Panc1 (cell line): Measurements from ENCODE around the gene POLR3H.

Source experiments
- TCF7L2 ChIP-seq: IDR thresholded peaks from 2 replicates; pipeline ENCODE4 v1.6.1; 2011; ENCODE audit warnings: mild to moderate bottlenecking, low read depth, low read length, inconsistent platforms
- TF ChIP-seq, protein P1 (sequence below): fragments of 450-650 bp; IDR thresholded peaks from 2 replicates; pipeline ENCODE4 v1.5.1; 2017; ENCODE audit warnings: mild to moderate bottlenecking
- TF ChIP-seq, protein P2 (sequence below), 2 experiments: IDR thresholded peaks; 2 replicates each; pipeline ENCODE4 v1.6.1; 2011 to 2012; ENCODE audit warnings: low read depth in 2 of 2, control low read depth in 1 of 2, low read length in 1 of 2, mild to moderate bottlenecking in 1 of 2, moderate library complexity in 1 of 2; ENCODE audit not compliant: insufficient read depth in 1 of 2

DNA sequence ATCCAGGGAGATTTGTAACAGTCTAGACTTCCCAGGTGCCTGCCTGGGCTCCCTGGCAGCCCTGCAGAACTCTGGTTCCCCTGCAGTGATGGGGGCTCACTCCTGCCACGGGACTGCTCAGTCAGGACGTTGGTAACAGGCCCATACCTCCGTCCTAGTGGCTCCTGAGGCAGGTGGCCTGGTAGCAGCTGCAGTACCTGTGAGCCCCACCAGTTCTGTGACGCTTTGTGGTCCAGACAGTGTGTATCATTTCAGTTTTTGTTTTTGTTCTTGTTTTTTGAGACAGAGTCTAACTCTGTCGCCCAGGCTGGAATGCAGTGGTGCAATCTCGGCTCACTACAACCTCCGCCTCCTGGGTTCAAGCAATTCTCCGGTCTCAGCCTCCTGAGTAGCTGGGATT, 27.8 kb downstream of the POLR3H start:
- TF ChIP-seq, protein P1, sequence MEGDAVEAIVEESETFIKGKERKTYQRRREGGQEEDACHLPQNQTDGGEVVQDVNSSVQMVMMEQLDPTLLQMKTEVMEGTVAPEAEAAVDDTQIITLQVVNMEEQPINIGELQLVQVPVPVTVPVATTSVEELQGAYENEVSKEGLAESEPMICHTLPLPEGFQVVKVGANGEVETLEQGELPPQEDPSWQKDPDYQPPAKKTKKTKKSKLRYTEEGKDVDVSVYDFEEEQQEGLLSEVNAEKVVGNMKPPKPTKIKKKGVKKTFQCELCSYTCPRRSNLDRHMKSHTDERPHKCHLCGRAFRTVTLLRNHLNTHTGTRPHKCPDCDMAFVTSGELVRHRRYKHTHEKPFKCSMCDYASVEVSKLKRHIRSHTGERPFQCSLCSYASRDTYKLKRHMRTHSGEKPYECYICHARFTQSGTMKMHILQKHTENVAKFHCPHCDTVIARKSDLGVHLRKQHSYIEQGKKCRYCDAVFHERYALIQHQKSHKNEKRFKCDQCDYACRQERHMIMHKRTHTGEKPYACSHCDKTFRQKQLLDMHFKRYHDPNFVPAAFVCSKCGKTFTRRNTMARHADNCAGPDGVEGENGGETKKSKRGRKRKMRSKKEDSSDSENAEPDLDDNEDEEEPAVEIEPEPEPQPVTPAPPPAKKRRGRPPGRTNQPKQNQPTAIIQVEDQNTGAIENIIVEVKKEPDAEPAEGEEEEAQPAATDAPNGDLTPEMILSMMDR = no peak
- TF ChIP-seq, protein P2, sequence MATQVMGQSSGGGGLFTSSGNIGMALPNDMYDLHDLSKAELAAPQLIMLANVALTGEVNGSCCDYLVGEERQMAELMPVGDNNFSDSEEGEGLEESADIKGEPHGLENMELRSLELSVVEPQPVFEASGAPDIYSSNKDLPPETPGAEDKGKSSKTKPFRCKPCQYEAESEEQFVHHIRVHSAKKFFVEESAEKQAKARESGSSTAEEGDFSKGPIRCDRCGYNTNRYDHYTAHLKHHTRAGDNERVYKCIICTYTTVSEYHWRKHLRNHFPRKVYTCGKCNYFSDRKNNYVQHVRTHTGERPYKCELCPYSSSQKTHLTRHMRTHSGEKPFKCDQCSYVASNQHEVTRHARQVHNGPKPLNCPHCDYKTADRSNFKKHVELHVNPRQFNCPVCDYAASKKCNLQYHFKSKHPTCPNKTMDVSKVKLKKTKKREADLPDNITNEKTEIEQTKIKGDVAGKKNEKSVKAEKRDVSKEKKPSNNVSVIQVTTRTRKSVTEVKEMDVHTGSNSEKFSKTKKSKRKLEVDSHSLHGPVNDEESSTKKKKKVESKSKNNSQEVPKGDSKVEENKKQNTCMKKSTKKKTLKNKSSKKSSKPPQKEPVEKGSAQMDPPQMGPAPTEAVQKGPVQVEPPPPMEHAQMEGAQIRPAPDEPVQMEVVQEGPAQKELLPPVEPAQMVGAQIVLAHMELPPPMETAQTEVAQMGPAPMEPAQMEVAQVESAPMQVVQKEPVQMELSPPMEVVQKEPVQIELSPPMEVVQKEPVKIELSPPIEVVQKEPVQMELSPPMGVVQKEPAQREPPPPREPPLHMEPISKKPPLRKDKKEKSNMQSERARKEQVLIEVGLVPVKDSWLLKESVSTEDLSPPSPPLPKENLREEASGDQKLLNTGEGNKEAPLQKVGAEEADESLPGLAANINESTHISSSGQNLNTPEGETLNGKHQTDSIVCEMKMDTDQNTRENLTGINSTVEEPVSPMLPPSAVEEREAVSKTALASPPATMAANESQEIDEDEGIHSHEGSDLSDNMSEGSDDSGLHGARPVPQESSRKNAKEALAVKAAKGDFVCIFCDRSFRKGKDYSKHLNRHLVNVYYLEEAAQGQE (IDR thresholded peaks at IDR 0.05; ENCODE audit: insufficient read depth in 1 of 2, low read depth in 2 of 2, low read length in 1 of 2) = no peak
- TF ChIP-seq TCF7L2 = no peak
